GM12878 (cell line): Measurements from ENCODE around the gene TMEM208. TPM values are rescaled to one million over a fixed set of nuclear protein-coding genes. Genes with fewer than 3 reads are reported as not detected.

ENCODE experiments used
- ATAC-seq: fragments of 200-7000 bp; cut with Tn5 transposase; 3 replicates; pipeline ENCODE4 v1.9.1; 2020; ENCODE audit warnings: mild to moderate bottlenecking, moderate library complexity
- BruUV-seq: library from RNA; stranded (reverse); fragments of 400-500 nt; replicated peaks from 2 replicates; lab custom pipeline; 2021; lab: Mats Ljungman, UMichigan
- CTCF ChIA-PET: fragments of 300-600 bp; sonication (Branson Sonifier 250); formaldehyde crosslinking; extraction: SDS; loops from one replicate; lab custom pipeline; 2021; ENCODE audit warnings: inconsistent platforms; lab: Yijun Ruan, JAX
- POLR2A ChIA-PET: fragments of 350-600 bp; formaldehyde crosslinking; extraction: SDS; loops from one replicate; lab custom pipeline; 2021; ENCODE audit warnings: inconsistent platforms; lab: Charles Lee
- RAD21 ChIA-PET: fragments of 300-600 bp; sonication (Branson Sonifier 250); formaldehyde crosslinking; loops from one replicate; lab custom pipeline; 2023; ENCODE audit warnings: antibody characterized with exemption; ENCODE audit not compliant: unreplicated experiment; lab: Charles Lee
- SMC1A ChIA-PET: fragments of 300-600 bp; sonication (Branson Sonifier 250); formaldehyde crosslinking; loops from one replicate; lab custom pipeline; 2023; ENCODE audit not compliant: unreplicated experiment, uncharacterized antibody; lab: Charles Lee
- DNase-seq: peaks from one replicate; pipeline ENCODE4 v3.0.0-alpha.2; 2011; ENCODE audit warnings: low read depth, low spot score
- FAIRE-seq: peaks from 3 replicates; lab custom pipeline; 2011; peaks lifted over from hg19 to GRCh38; lab: Jason Lieb, UNC
- H2AFZ ChIP-seq: 2 replicates; pipeline ENCODE4 v1.6.0; 2011; ENCODE audit warnings: low read depth, low read length, control low read depth; ENCODE audit not compliant: control insufficient read depth
- H3K27ac ChIP-seq: 2 replicates; pipeline ENCODE4 v1.5.1; 2011; ENCODE audit warnings: control low read depth; ENCODE audit not compliant: control insufficient read depth, insufficient read depth
- H3K27me3 ChIP-seq, 2 experiments: replicated peaks in 1 of 2; 2 replicates each; pipeline versions ENCODE4 v1.6.0 to v1.6.1; 2011; ENCODE audit warnings: low read length in 1 of 2; ENCODE audit not compliant: control insufficient read depth in 2 of 2, insufficient read depth in 2 of 2
- H3K36me3 ChIP-seq, 2 experiments: 2 replicates each; pipeline ENCODE4 v1.5.1; 2011; ENCODE audit warnings: low read length in 1 of 2; ENCODE audit not compliant: control insufficient read depth in 2 of 2, insufficient read depth in 2 of 2
- H3K4me1 ChIP-seq: 2 replicates; pipeline ENCODE4 v1.6.1; 2011; ENCODE audit warnings: mild to moderate bottlenecking, low read length, moderate library complexity, mixed read lengths; ENCODE audit not compliant: control insufficient read depth, insufficient read depth
- H3K4me2 ChIP-seq: 2 replicates; pipeline ENCODE4 v1.6.0; 2011; ENCODE audit warnings: control low read depth; ENCODE audit not compliant: control insufficient read depth, insufficient read depth
- H3K4me3 ChIP-seq: fragments of 200-600 bp; sonication (generic); 2 replicates; pipeline ENCODE4 v1.5.1; 2016
- H3K79me2 ChIP-seq: 2 replicates; pipeline ENCODE4 v1.6.0; 2011; ENCODE audit warnings: low read length; ENCODE audit not compliant: control insufficient read depth, insufficient read depth
- H3K9ac ChIP-seq: 2 replicates; pipeline ENCODE4 v1.8.0; 2011; ENCODE audit warnings: low read length, control low read depth, mixed read lengths; ENCODE audit not compliant: control insufficient read depth, insufficient read depth
- H3K9me3 ChIP-seq: replicated peaks from 3 replicates; pipeline ENCODE4 v1.5.1; 2011; ENCODE audit warnings: mild to moderate bottlenecking, low read length; ENCODE audit not compliant: control insufficient read depth, insufficient read depth
- H4K20me1 ChIP-seq: 2 replicates; pipeline ENCODE4 v1.6.0; 2011; ENCODE audit not compliant: control insufficient read depth, insufficient read depth
- KAT2A ChIP-seq: conservative IDR thresholded peaks from 2 replicates; pipeline ENCODE4 v1.6.1; 2011; ENCODE audit warnings: low read depth, low read length; ENCODE audit not compliant: control insufficient read depth
- PAX8 ChIP-seq: fragments of 450-650 bp; IDR thresholded peaks from 2 replicates; pipeline ENCODE4 v1.6.1; 2017; ENCODE audit warnings: mild to moderate bottlenecking, moderate library complexity
- POLR2A ChIP-seq: IDR thresholded peaks from 2 replicates; pipeline ENCODE4 v1.6.1; 2011; ENCODE audit warnings: low read depth, mild to moderate bottlenecking, low read length
- POLR2AphosphoS2 ChIP-seq: IDR thresholded peaks from 2 replicates; pipeline ENCODE4 v1.6.1; 2011; ENCODE audit warnings: low read depth, mild to moderate bottlenecking, low read length, improper control_type of control experiment, moderate library complexity
- RBBP5 ChIP-seq: fragments of 200-600 bp; sonication (generic); conservative IDR thresholded peaks from 2 replicates; pipeline ENCODE4 v1.6.1; 2016
- RFX5 ChIP-seq: IDR thresholded peaks from 2 replicates; pipeline ENCODE4 v1.6.1; 2011; ENCODE audit warnings: low read depth, low read length, improper control_type of control experiment
- SREBF2 ChIP-seq: IDR thresholded peaks from 2 replicates; pipeline ENCODE4 v1.6.1; 2012; ENCODE audit warnings: mild to moderate bottlenecking, low read length
- TCF7 ChIP-seq: IDR thresholded peaks from 2 replicates; pipeline ENCODE4 v1.6.1; 2014; ENCODE audit warnings: antibody characterized with exemption, borderline replicate concordance
- ZSCAN29 ChIP-seq: fragments of 450-650 bp; IDR thresholded peaks from 2 replicates; pipeline ENCODE4 v1.6.1; 2017; ENCODE audit warnings: mild to moderate bottlenecking, moderate library complexity
- WGBS: methylation state at CpG from one replicate; pipeline ENCODE4 v1.1.6; 2016; ENCODE audit warnings: low lambda C conversion rate; ENCODE audit not compliant: insufficient replicate concordance, insufficient coverage; ENCODE audit errors: missing lambda C conversion rate; 5-methylcytosine and 5-hydroxymethylcytosine counted together
- in situ Hi-C: fragments of 300-500 bp; cut with MboI; formaldehyde crosslinking; loops from 9 replicates; pipeline ENCODE4 v1.14.3; 2018; ENCODE audit warnings: mixed read lengths
- intact Hi-C: fragments of 100-400 bp; cut with micrococcal nuclease; formaldehyde crosslinking; loops from one replicate; pipeline ENCODE4 v1.14.2; 2022; ENCODE audit not compliant: unreplicated experiment
- polyA plus RNA-seq, 11 experiments: library from polyadenylated mRNA; depleted of rRNA in 4 of 11; unstranded in 6 of 11; stranded (reverse) in 5 of 11; fragments of >200 nt; fragmentation: Nextera tagmentation in 4 of 11; fragmentation: Illumina TruSeq in 1 of 11; extraction: Ambion mirVana in 4 of 11; extraction: Trizol in 1 of 11; gene quantifications; 1 replicate in 1 of 11; 2 replicates in 10 of 11; pipeline versions ENCODE4 v1.2.1 to v1.2.3, GENCODE V29; 2011 to 2016; ENCODE audit warnings: inconsistent platforms in 2 of 11, missing spikeins in 2 of 11, low read depth in 1 of 11
- total RNA-seq, 4 experiments: library from RNA; depleted of rRNA in 3 of 4; stranded (reverse); fragments of >200 nt in 3 of 4; fragmentation: Illumina TruSeq in 1 of 4; extraction: Trizol in 1 of 4; gene quantifications; 2 replicates each; pipeline versions ENCODE4 v1.2.1 to v1.2.3, GENCODE V29; 2013 to 2021
- TF ChIP-seq, protein P1 (sequence below): IDR thresholded peaks from 2 replicates; pipeline ENCODE4 v1.6.1; 2012; ENCODE audit warnings: low read depth, low read length, improper control_type of control experiment

Gene TMEM208
- total and polyA plus RNA-seq, 10 of the 15 experiments (the other 5 are each of a cell fraction or from before 2014, with no cell fraction given) = 34.1 to 244 (median 54.1) TPM

DNA sequence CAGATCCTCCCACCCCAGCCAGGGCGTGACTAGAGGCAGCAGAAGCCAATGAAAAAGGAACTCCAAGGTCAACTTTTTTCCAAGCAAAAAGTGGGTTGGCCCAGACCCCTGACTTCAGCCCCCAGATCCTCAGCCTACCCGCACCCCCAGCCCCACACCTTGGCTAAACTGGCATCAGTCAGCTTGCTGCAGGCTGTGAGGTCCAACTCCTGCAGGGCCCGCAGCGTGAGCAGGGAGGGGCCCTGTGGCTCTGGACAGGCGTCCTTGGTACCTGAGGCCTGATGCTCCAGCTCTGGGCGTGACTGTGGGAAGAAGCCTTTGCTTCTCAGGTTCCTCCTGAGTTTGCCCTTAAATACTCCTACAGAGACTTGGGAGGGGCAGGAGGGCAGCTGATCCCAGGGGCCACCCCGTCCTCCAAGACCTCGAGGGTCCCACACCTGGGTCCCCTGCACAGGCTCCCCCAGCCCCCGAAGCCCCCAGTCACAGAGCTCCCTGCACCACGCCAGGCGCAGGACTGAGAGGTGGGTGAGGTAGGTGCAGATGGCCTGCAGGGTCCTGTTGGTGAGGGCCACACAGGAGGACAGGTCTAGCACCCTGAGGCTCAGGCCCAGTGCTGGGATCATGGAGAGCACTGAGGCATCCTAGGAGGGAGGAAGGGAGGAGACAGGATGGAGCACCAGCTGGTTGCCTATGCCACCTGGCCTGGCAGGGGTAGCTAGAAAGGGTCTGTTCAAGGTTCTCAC lies 18.6 kb upstream of the TMEM208 start:
- H3K9ac ChIP-seq = no peak overlapping the region
- RAD21 ChIA-PET = no interaction called here

DNA sequence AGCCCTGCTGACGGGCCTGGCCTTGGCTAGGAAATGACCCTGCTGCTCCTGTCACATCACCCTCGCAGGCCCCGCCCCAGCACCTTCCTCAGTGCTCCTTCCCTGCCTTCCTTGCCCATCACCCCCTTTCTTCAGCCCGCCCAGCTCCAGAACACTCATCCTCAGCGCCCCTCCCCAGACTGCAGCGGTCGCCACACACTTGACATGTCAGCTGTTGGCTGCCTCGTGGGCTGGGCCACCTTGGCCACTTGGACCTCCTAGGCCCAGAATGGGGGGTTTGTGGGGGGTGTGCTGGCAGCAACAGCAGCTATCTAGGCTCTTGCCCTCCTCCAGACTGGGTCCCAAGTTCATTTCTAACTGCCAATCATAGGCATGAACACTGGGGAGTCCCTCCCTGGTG lies 17.4 kb upstream of the TMEM208 start:
- SMC1A ChIA-PET = no interaction called here
- intact Hi-C loops (no loop called here), in situ Hi-C loops (no loop called here)
- H3K79me2 ChIP-seq = no peaks in the 10 kb centered on the region
- H2AFZ ChIP-seq = no peak overlapping the region
- POLR2A ChIA-PET = no interaction called here
- no peaks in the 10 kb centered on the region for H3K4me1 ChIP-seq
- ATAC-seq (no peak), FAIRE-seq (no peak), DNase-seq (no peak)
- BruUV-seq = no TSS peak
- TF ChIP-seq ZSCAN29 (no peak), KAT2A (no peak), RBBP5 (no peak), SREBF2 (no peak), RFX5 (no peak)
- TF ChIP-seq, protein P1, sequence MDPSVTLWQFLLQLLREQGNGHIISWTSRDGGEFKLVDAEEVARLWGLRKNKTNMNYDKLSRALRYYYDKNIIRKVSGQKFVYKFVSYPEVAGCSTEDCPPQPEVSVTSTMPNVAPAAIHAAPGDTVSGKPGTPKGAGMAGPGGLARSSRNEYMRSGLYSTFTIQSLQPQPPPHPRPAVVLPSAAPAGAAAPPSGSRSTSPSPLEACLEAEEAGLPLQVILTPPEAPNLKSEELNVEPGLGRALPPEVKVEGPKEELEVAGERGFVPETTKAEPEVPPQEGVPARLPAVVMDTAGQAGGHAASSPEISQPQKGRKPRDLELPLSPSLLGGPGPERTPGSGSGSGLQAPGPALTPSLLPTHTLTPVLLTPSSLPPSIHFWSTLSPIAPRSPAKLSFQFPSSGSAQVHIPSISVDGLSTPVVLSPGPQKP = no peak
- CTCF ChIA-PET = no interaction called here
- H3K4me3 ChIP-seq = no peak overlapping the region
- H3K9ac ChIP-seq = no peak overlapping the region
- WGBS = 40% methylated on average over 2 of the region's 8 CpGs
- H3K27me3 ChIP-seq = no peaks in the 10 kb centered on the region
- no peaks in the 10 kb centered on the region for H3K36me3 ChIP-seq
- no peak overlapping the region for H3K4me2 ChIP-seq
- H3K9me3 ChIP-seq = no peaks in the 10 kb centered on the region
- H3K27ac ChIP-seq = no peak overlapping the region
- H4K20me1 ChIP-seq = no peaks in the 10 kb centered on the region
- RAD21 ChIA-PET = no interaction called here

More for the DNA sequence above, 18.6 kb upstream of the TMEM208 start:
- DNase-seq (no peak), ATAC-seq (no peak), FAIRE-seq (no peak)
- Histone ChIP-seq H2AFZ (no peak overlapping the region), H4K20me1 (no peaks in the 10 kb centered on the region), H3K27ac (no peak overlapping the region), H3K9me3 (no peaks in the 10 kb centered on the region), H3K4me3 (no peak overlapping the region), H3K4me2 (no peak overlapping the region), H3K4me1 (no peaks in the 10 kb centered on the region), H3K27me3 (no peaks in the 10 kb centered on the region), H3K79me2 (no peaks in the 10 kb centered on the region), H3K36me3 (peaks cover 0 to 6% of the 10 kb centered on the region in 2 experiments; a peak in 2 of 4 replicates)
- intact Hi-C loops (no loop called here), in situ Hi-C loops (no loop called here)
- 80% methylated on average over 10 of the region's 11 CpGs for WGBS
- no TSS peak for BruUV-seq
- ChIA-PET CTCF (interaction anchor here (1.3 kb wide), 1 partner anchor 52 kb away, joined by 5 read pairs; no protein-coding TSS in a partner anchor), POLR2A (interaction anchor here (0.6 to 1.0 kb wide), 2 partner anchors 9 to 15 kb away, joined by 3 read pairs; no protein-coding TSS in a partner anchor), SMC1A (no interaction called here)
- TF ChIP-seq POLR2A (peak; percentile 71), POLR2AphosphoS2 (peak; percentile 67; the same call in 1 of the 2 replicates), TCF7 (no peak), PAX8 (no peak)
